HuH-7.5 (cell line): ENCODE data around the gene CHCHD1.
"Not testable (repeated sequence)": the region's sequence is repeated elsewhere in the genome, so short reads cannot be mapped to it uniquely, and the experiment has no call there.

Experiments
- DNase-seq: peaks from one replicate; pipeline ENCODE4 v3.0.0; 2011; ENCODE audit warnings: low spot score

CHCHD1 gene

DNA sequence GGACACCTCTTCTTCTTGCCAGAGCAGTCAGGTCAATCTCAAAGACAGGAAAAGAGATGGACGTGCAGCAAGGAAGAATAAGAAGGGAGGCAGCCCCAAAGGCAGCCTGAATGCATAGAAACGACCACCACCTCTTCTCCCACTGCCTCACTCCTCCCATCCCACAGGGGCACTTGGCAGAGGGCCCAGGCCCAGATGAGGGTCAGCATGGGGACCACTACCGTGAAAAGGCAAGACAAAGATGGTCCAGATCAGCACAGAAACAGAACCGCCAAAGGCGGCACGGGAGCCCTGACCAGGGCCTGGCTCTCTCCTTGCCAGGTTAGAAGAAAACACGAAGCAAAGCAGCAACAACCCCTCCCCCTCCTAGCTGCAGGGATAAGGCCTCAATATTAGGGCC lies 31.5 kb downstream of the CHCHD1 start:
- DNase-seq = no peak

DNA sequence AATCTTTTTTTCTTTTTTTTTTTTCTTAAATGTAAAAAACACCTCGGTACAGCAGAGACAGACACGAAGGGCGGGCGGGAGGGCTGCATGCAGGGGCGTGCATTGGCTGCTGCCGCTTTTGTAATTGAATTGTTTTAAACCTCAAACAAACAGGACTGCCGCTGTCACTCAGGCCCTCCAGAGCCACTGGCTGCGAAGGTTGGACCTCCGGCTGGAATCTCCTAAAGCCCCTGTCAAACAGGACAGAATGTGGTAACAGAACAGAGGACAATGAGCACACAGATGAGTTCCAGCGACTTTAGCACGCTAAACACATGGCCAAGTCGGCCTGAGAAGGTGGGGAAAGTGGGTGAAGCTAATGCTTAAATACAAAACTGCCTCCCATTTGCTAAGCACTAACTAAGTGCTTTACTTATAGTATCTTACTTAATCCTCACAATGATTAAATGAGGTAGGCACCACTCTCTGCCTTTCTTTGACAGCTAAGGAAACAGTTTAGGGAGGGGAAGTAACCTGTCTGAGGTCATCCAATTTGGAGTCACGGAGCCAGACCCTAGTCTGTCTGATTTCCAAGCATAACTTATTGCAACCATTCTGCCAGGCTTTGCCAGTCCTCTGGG lies 32.5 kb downstream of the CHCHD1 start:
- DNase-seq = no peak

DNA sequence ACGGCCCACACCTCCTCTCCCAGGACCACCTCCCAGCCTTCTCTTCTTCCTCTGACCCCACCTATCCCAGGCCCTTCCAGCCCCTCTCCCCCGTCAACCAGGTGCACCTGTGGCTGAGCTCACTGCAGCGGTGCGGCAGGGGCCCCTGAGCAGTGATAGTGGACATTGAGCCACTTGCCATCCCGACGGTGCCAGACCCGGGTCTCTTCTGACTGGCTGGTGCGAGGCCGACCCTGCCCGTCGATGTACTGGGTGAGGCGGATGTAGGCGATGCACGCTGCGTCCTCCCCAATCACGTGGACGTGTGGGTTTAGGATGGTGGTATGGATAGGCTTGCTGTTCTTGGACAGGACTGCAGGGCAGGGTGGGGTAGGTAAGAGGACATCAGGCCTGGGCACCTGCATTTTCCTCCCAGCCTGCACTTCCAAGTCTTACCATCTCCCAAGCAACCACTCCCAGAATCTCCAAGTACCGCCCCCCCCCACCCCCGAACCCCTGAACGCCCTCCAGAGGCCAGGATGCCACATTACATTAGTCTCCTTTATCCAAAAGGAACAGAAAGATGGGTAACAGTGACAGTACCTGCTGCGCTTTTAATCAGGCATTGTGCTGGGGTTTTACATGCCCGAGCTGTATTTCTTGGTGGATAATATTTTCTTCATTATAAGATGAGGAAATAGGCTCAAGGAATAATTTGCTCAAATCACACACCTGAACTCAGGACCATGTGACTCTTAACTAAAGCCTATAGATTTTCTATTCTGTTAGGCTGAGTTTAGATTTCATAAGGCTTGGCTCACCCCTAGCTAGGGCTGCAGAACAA lies 33.3 kb downstream of the CHCHD1 start:
- DNase-seq = peak; percentile 40

DNA sequence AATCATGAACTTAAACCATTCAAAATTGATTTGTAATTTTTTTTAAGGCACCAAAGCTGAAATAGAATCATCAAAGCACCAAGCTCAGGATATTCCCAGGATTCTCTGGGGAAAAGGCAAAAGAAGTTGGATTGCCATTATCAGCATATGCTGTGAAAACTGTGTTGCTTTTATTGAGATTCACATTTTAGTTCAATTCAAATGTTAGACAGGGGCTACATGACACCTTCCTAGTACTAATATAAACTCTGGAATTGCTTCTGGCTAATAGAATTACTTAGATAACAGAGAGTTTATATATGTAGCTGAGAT lies 33.8 kb downstream of the CHCHD1 start:
- no peak for DNase-seq

DNA sequence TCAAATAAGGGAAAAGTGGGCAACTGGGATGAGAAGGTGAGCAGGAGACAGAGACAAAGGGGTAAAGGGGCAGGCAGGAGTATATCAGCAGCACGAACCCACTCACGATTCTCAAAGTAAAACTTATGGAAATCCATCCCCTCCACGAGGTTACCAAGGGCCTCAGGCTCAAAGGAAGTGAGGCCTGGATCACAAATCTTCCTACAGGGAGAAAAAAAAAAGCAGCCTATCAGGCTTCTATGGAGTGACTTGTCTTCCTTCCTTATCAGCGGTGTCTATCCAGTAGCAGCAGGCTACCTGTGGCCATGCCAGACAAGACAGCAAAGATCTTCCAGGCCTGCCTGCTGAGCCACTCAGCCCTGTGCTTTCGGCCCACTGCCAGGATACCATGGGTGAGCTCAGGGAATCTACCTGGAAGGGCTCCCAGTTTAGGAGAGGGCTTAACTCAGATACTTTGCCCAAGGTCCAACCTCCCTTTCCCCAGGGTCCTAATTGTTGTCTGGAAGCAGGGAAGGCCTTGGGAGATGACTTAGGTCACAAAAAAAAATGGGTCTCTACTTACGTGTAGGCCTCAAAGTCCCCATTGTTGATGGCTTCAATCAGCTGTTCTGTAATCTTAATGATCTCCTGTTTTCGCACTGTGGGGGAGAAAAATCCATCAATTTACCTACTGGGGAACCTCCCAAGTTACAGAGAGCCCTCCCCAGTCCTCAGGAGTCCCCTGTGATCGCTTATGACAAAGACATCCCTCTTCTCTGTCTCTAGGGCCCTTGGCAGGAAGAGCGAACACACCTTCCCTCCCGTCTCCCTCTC lies 35.3 kb downstream of the CHCHD1 start:
- DNase-seq = no peak

DNA sequence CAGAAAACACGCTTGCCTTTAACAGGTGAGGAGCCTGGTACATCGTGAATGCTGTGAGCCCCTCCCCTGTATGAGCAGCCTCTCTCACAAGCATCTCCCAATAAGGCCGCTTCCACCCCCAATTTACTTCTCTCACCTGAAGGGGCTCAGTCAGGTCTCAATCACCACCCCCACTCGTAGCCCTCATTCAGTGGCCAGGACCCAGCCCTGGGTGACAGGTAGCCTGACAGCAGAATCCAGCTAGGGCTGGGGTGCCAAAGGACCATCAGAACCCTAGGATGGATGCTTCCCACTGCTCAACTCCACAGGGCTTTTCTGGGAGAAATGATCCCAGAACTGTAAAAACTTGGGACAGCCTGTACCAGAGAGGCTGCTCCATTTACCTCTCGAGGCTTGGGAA lies 36.0 kb downstream of the CHCHD1 start:
- DNase-seq = no peak

DNA sequence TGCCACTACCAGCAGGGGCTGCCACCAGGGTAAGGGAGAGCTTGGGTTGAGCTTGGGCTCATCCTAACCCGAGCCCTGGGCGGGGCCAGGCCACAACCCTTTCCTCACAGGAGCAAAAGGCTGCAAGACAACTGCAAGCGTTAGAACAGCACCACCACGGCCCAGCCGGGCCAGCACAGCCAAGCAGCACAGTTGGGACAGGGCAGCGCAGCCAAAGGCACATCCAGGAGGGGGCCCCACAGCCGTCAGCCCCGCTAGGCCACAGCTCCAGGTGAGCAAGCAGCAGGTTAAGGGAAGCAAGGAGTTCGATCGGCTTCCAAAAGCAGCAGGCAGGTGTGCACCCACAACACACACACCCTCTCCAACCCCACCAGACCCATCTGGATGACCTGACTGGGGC lies 36.6 kb downstream of the CHCHD1 start:
- DNase-seq = no peak

DNA sequence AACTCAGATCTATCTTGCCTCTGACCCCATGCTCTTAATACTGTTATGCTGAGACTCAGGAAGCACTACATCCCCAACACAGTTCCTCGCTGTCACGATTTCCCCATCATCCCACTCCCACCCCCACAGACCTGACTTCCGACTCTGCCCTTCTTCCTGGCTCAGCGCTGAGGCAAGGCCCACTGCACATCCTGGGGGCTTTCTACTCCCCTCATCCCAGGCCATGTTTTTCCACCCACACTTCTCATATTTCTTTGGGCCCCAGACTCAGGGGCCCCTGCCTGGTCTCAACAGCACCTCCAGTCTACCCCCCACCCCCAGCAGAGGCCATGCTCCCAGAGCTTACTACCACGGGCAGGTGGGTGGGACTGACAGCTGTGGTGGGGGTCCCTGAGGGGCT lies 37.2 kb downstream of the CHCHD1 start:
- no peak for DNase-seq

DNA sequence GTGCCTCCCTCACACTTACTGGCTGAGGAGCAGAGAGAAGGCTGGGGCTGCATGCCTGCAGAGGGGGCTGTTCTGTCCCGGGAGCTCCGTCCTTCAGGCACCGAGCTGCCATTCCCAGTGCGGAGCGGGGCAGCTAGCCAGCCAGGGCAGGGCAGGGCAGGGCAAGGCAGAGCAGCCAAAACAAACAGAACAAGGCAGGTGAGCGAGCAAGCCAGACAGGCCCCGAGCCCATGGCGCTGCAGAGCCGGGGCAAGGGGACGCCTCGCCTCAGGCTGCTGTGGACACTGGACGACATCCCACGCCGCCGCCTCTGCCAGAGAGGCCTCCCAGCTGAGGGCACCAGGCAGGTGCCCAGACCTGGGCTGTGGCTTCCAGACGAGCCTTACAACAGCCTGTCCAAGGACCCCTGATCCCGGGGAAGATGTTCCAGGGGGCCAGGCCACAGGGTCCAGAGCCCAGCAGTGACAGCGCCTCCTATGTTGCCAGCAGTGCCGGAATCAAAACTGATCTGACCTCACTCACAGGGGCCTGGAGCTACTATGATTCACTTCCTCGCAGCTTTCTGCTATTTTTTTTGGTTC lies 37.8 kb downstream of the CHCHD1 start:
- no peak for DNase-seq

DNA sequence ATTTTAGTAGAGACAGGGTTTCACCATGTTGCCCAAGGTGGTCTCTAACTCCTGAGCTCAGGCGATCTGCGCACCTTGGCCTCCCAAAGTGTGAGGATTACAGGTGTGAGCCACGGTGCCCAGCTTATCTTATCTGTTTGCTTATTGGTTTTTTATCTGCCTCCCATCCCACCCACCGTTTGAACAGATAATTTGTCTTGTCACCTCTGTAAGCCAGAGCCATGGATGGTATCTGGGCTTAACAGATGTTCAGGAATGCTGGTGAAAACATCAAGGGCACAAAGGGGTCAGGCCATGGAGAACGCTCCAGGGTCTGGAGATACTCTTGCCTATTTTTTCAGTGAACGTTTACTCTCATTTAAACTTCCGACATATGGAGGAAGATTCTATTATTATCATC lies 41.5 kb downstream of the CHCHD1 start:
- no peak for DNase-seq

DNA sequence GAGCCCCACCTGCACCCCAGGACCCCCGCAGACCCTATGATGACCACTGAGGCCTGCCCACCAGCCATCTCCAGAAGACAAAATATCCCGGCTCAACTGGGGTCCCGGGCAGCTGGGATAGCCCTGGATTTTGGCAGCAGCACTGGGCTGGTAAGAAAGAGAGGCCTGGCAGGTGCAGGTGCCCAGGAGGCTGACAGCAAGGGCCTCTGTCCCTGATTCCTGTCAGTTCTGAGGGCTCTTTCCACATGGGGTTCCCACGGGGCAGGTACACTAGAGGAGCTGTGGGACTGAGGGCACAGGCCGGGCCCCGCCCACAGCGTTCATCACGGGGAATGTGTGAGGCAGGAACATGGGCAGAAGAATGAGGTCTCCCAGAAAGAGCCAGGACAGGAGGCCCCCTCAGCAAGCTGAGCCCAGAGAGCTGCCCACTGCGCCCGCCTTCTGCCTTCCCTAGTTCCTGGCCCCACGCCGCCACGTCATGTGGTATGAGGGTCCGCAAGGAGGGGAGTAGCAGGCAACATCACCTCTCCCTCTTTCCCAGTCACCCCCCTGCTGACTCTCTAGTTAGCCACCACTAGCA lies 42.4 kb downstream of the CHCHD1 start:
- DNase-seq = no peak

DNA sequence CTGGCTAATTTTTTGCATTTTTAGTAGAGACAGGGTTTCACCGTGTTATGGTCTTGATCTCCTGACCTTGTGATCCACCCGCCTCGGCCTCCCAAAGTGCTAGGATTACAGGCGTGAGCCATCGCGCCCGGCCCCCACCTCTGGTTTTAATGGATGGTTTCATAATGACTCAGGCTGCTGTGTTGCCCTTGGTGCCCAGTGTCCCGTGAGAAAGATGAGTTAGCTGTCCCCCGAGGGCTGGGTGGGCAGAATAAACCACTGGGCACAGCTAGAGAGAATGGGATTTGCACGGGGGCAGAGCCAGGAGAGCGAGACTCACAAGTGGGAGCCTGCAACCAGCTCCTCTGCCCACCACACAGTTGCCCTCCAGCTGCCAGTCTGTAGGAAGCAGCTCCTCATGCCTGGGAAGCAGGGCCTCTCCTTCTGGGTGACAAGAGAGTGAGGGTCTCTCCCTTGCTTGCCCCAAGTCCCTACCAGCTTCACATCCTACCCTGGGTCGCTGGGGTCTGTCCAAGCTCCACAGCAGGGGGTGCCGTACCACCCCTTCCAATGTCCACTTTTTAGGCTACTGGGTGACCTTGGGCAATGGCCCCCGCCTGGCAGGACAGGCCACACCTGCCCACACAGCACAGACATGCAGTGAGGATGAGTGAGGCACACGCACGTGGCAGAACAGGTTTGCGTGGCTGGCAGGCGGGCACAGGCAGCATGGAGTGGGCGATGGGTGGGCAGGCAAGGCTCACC lies 45.7 kb downstream of the CHCHD1 start:
- no peak for DNase-seq

DNA sequence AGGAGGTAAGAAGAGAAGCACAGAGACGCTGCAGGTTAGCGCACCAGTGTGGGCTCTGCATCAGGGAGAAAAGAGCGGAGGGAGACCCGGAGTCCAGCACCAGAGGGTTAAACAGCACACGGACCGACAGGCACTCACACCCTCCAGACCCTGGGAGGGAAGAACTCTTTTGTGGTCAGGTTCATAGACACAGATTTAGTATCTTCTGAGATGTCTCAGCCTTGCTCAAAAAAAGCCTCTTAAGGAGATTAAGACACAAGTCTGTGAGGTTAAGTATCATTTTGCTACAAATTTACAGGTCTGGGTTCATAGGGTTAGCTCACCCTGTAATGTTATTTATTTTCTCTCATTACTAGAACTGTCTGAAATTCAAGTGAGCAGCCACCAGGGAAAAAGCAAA lies 46.3 kb downstream of the CHCHD1 start:
- no peak for DNase-seq

DNA sequence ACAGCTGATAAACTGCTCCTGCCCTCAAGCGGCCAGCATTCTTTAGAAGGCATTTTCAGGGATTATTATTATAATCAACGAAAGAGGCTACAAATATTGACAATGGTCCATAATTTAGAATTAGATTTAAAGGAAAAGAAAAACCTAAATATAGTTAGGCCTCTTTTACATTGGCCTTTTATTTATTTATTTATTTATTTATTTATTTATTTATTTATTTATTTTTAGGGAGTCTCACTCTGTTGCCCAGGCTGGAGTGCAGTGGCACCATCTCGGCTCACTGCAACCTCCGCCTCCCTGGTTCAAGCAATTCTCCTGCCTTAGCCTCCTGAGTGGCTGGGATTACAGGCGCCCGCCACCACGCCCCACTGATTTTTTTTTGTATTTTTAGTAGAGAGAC lies 47.2 kb downstream of the CHCHD1 start:
- not testable (repeated sequence) for DNase-seq
